B cell (primary cell): Measurements from ENCODE around the gene PTPRT. TPM values are rescaled to one million over a fixed set of nuclear protein-coding genes. Genes with fewer than 3 reads are reported as not detected.

ENCODE experiments used
- ATAC-seq: fragments of 200-7000 bp; cut with Tn5 transposase; one replicate; pipeline ENCODE4 v1.10.0; 2021; ENCODE audit warnings: low read depth, mild to moderate bottlenecking, moderate number of reproducible peaks, moderate library complexity
- CTCF ChIA-PET: fragments of 350-600 bp; sonication (Branson Sonifier 250); formaldehyde crosslinking; loops from one replicate; lab custom pipeline; 2021; ENCODE audit warnings: antibody characterized with exemption, inconsistent platforms; lab: Charles Lee
- POLR2A ChIA-PET: fragments of 350-600 bp; sonication (Branson Sonifier 250); formaldehyde crosslinking; loops from one replicate; lab custom pipeline; 2021; ENCODE audit warnings: antibody characterized with exemption; lab: Charles Lee
- DNase-seq: peaks from one replicate; pipeline ENCODE4 v3.0.0; 2013
- H2AFZ ChIP-seq: 2 replicates; pipeline ENCODE4 v1.6.1; 2012; ENCODE audit warnings: mild to moderate bottlenecking, low read depth, low read length; ENCODE audit not compliant: insufficient read depth, poor library complexity, severe bottlenecking
- H3K27ac ChIP-seq, 2 donors: 1 replicate in 1 of 2; 2 replicates in 1 of 2; pipeline ENCODE4 v1.5.1; 2012 to 2013; ENCODE audit warnings: low read length in 2 of 2, mild to moderate bottlenecking in 2 of 2, moderate library complexity in 1 of 2
- H3K27me3 ChIP-seq, 4 experiments: fragments of 200-600 bp in 1 of 4; sonication (generic) in 1 of 4; replicated peaks in 1 of 4; 1 replicate in 2 of 4; 2 replicates in 2 of 4; pipeline versions ENCODE4 v1.6.1 to v1.7.0; 2013 to 2016; ENCODE audit warnings: low read length in 3 of 4, mild to moderate bottlenecking in 2 of 4, mixed read lengths in 1 of 4, moderate library complexity in 1 of 4; ENCODE audit not compliant: insufficient read depth in 4 of 4, control insufficient read depth in 3 of 4; ENCODE audit errors: control extremely low read depth in 1 of 4
- H3K36me3 ChIP-seq, 2 experiments: replicated peaks in 1 of 2; 1 replicate in 1 of 2; 2 replicates in 1 of 2; pipeline versions ENCODE4 v1.6.1 to v1.7.1; 2013; ENCODE audit warnings: low read length in 1 of 2; ENCODE audit not compliant: insufficient read depth in 2 of 2, control insufficient read depth in 1 of 2; ENCODE audit errors: control extremely low read depth in 1 of 2, extremely low read depth in 1 of 2
- H3K4me1 ChIP-seq, 2 donors: fragments of 200-600 bp in 1 of 2; sonication (generic) in 1 of 2; 1 replicate in 1 of 2; 2 replicates in 1 of 2; pipeline versions ENCODE4 v1.5.1 to v1.6.1; 2013 to 2017; ENCODE audit warnings: low read length in 2 of 2; ENCODE audit not compliant: control insufficient read depth in 2 of 2, insufficient read depth in 2 of 2
- H3K4me2 ChIP-seq: replicated peaks from 2 replicates; pipeline ENCODE3; 2012; ENCODE audit warnings: mild to moderate bottlenecking, low read depth, low read length; ENCODE audit not compliant: poor library complexity, severe bottlenecking
- H3K4me3 ChIP-seq, 5 experiments: fragments of 200-600 bp in 1 of 5; sonication (generic) in 1 of 5; 1 replicate in 3 of 5; 2 replicates in 2 of 5; pipeline versions ENCODE4 v1.5.1 to v1.7.0; 2011 to 2016; ENCODE audit warnings: low read length in 4 of 5, mild to moderate bottlenecking in 4 of 5, low read depth in 2 of 5, control low read depth in 1 of 5, moderate library complexity in 1 of 5; ENCODE audit not compliant: insufficient read depth in 1 of 5; ENCODE audit errors: control extremely low read depth in 1 of 5, extremely low read depth in 1 of 5
- H3K79me2 ChIP-seq: fragments of 200-600 bp; sonication (generic); one replicate; pipeline ENCODE4 v1.6.0; 2016; ENCODE audit warnings: low read length; ENCODE audit not compliant: control insufficient read depth, insufficient read depth
- H3K9ac ChIP-seq: fragments of 200-600 bp; sonication (generic); 2 replicates; pipeline ENCODE4 v1.6.1; 2017; ENCODE audit warnings: mild to moderate bottlenecking, low read length, moderate library complexity
- H3K9me3 ChIP-seq, 3 donors: one replicate each; pipeline versions ENCODE4 v1.6.1 to v1.7.1; 2013; ENCODE audit warnings: low read length in 2 of 3; ENCODE audit not compliant: control insufficient read depth in 2 of 3, insufficient read depth in 1 of 3; ENCODE audit errors: control extremely low read depth in 1 of 3
- H4K20me1 ChIP-seq: 2 replicates; pipeline ENCODE4 v1.6.0; 2012; ENCODE audit warnings: mild to moderate bottlenecking, low read length; ENCODE audit not compliant: insufficient read depth, control insufficient read depth, poor library complexity, severe bottlenecking
- H3K27ac Mint-ChIP-seq: one replicate; pipeline ENCODE4 v1.8.0; 2021; ENCODE audit warnings: mixed read lengths
- H3K27me3 Mint-ChIP-seq: one replicate; pipeline ENCODE4 v1.8.0; 2021; ENCODE audit warnings: mixed read lengths
- H3K4me1 Mint-ChIP-seq: one replicate; pipeline ENCODE4 v1.8.0; 2021; ENCODE audit warnings: mixed read lengths
- H3K4me3 Mint-ChIP-seq: one replicate; pipeline ENCODE4 v1.8.0; 2021; ENCODE audit warnings: mixed read lengths
- H3K9me3 Mint-ChIP-seq: one replicate; pipeline ENCODE4 v1.8.0; 2022; ENCODE audit warnings: mixed read lengths; ENCODE audit not compliant: insufficient read depth
- EZH2 ChIP-seq: IDR thresholded peaks from 2 replicates; pipeline ENCODE4 v1.6.1; 2012; ENCODE audit warnings: borderline replicate concordance, low read depth, mild to moderate bottlenecking, moderate library complexity, low read length; ENCODE audit not compliant: insufficient read depth, poor library complexity, severe bottlenecking
- WGBS: methylation state at CpG from one replicate; pipeline ENCODE4 v1.1.5; 2013; ENCODE audit warnings: missing lambda C conversion rate; ENCODE audit not compliant: insufficient coverage; 5-methylcytosine and 5-hydroxymethylcytosine counted together
- intact Hi-C: fragments of 100-400 bp; cut with micrococcal nuclease; formaldehyde crosslinking; loops from one replicate; pipeline ENCODE4 v1.10.0; 2022
- polyA plus RNA-seq: library from polyadenylated mRNA; depleted of rRNA; stranded (reverse); fragments of >200 nt; gene quantifications from 2 replicates; pipeline ENCODE4 v1.2.3, GENCODE V29; 2012
- total RNA-seq, 2 donors: library from RNA; stranded (reverse); fragments of 120-200 nt in 1 of 2; gene quantifications; 1 replicate in 1 of 2; 2 replicates in 1 of 2; pipeline versions ENCODE4 v1.2.3 to v1.2.4, GENCODE V29; 2013 to 2022
- TF ChIP-seq, protein P1 (sequence below): fragments of 200-600 bp; IDR thresholded peaks from one replicate; pipeline ENCODE4 v1.8.0; 2022; ENCODE audit warnings: antibody characterized with exemption, mild to moderate bottlenecking

Gene PTPRT
- total and polyA plus RNA-seq, 2 donors (not counting 1 experiment from before 2014, with no cell fraction given): not detected

DNA sequence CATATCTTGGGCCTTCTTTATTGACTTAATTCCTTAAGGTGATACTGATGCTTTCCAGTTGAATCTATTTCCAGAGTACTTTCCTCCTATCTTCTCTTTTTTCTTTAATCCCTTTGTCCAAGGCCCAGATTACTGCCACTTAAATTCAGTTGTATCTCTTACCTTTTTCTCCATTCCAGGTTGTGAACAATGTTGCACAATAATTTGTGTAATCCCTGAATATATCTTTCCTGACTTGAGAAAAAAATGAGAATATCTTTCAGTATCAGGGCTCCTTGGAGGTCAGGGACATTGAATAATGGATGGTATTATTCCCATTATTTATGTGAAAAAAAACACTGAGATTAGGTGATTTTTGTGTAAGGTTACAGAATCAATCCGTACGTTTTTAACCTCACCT, 683.3 kb downstream of the PTPRT start:
- CTCF ChIA-PET: no interaction called here
- no peaks in the 10 kb centered on the region for H3K4me1 ChIP-seq

DNA sequence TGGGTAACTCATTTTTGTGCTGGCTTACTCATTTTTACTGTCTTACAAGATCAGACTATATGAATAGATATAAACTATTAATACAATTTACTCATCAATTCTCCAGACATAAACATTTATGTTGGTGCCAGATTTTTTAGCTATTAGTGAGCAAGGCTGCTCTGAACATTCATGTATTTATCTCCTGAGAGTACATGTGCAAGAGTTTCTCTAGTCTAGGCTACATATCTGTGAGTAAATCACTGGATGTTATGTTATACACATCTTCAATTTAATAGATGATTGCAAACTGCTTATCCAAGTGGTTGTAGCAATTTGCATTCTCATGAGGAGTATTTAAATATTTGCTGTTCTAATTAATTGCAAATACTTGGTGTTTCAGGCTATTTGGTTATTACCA, 687.1 kb downstream of the PTPRT start:
- H3K4me1 Mint-ChIP-seq: no peaks in the 10 kb centered on the region
- H3K36me3 ChIP-seq: no peaks in the 10 kb centered on the region
- H3K4me1 ChIP-seq: no peaks in the 10 kb centered on the region
- no peak overlapping the region for H3K4me3 Mint-ChIP-seq
- H3K4me2 ChIP-seq: no peak overlapping the region
- H3K79me2 ChIP-seq: no peaks in the 10 kb centered on the region
- no peak overlapping the region for H3K27ac Mint-ChIP-seq
- no peaks in the 10 kb centered on the region for H3K27me3 ChIP-seq
- DNase-seq (no peak), ATAC-seq (no peak)
- no peak overlapping the region for H3K27ac ChIP-seq
- no peaks in the 10 kb centered on the region for H3K9me3 Mint-ChIP-seq
- intact Hi-C loops: no loop called here
- H2AFZ ChIP-seq: no peak overlapping the region
- POLR2A ChIA-PET: no interaction called here
- no peaks in the 10 kb centered on the region for H3K9me3 ChIP-seq
- TF ChIP-seq, protein P1, sequence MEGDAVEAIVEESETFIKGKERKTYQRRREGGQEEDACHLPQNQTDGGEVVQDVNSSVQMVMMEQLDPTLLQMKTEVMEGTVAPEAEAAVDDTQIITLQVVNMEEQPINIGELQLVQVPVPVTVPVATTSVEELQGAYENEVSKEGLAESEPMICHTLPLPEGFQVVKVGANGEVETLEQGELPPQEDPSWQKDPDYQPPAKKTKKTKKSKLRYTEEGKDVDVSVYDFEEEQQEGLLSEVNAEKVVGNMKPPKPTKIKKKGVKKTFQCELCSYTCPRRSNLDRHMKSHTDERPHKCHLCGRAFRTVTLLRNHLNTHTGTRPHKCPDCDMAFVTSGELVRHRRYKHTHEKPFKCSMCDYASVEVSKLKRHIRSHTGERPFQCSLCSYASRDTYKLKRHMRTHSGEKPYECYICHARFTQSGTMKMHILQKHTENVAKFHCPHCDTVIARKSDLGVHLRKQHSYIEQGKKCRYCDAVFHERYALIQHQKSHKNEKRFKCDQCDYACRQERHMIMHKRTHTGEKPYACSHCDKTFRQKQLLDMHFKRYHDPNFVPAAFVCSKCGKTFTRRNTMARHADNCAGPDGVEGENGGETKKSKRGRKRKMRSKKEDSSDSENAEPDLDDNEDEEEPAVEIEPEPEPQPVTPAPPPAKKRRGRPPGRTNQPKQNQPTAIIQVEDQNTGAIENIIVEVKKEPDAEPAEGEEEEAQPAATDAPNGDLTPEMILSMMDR: no peak
- CTCF ChIA-PET: no interaction called here
- H4K20me1 ChIP-seq: no peaks in the 10 kb centered on the region
- no peaks in the 10 kb centered on the region for H3K27me3 Mint-ChIP-seq
- no peak overlapping the region for H3K4me3 ChIP-seq
- H3K9ac ChIP-seq: no peak overlapping the region

More for the DNA sequence above, 683.3 kb downstream of the PTPRT start:
- no peak for TF ChIP-seq EZH2
- TF ChIP-seq, protein P1: no peak
- Histone ChIP-seq H3K27ac (no peak overlapping the region), H2AFZ (no peak overlapping the region), H3K4me2 (no peak overlapping the region), H3K9ac (no peak overlapping the region), H3K9me3 (no peaks in the 10 kb centered on the region), H3K27me3 (no peaks in the 10 kb centered on the region), H3K79me2 (no peaks in the 10 kb centered on the region), H3K4me3 (no peak overlapping the region), H3K36me3 (no peaks in the 10 kb centered on the region), H4K20me1 (no peaks in the 10 kb centered on the region)
- intact Hi-C loops: no loop called here
- Mint-ChIP-seq H3K4me1 (no peaks in the 10 kb centered on the region), H3K4me3 (no peak overlapping the region), H3K27ac (no peak overlapping the region), H3K9me3 (no peaks in the 10 kb centered on the region), H3K27me3 (no peaks in the 10 kb centered on the region)
- POLR2A ChIA-PET: no interaction called here
- WGBS: no CpG with 5 or more reads among the region's 2 CpGs
- no peak for DNase-seq
- no peak for ATAC-seq
